RPMI7951 (cell line): Measurements from ENCODE around the gene GPR17. TPM values are rescaled to one million over a fixed set of nuclear protein-coding genes. Genes with fewer than 3 reads are reported as not detected.
A peak's percentile ranks its signal among the peaks of the same experiment; 100 is the strongest.

Experiments used
- DNase-seq: peaks from one replicate; pipeline ENCODE4 v3.0.0-alpha.2; 2012; ENCODE audit warnings: low read depth
- total RNA-seq: library from RNA; depleted of rRNA; stranded (reverse); fragments of >200 nt; shearing (Covaris generic); gene quantifications from 2 replicates; pipeline ENCODE4 v1.2.3, GENCODE V29; 2014; rRNA removed

GPR17 gene
- total RNA-seq, 1 experiment from 2014 or later, result 0.84 TPM

DNA sequence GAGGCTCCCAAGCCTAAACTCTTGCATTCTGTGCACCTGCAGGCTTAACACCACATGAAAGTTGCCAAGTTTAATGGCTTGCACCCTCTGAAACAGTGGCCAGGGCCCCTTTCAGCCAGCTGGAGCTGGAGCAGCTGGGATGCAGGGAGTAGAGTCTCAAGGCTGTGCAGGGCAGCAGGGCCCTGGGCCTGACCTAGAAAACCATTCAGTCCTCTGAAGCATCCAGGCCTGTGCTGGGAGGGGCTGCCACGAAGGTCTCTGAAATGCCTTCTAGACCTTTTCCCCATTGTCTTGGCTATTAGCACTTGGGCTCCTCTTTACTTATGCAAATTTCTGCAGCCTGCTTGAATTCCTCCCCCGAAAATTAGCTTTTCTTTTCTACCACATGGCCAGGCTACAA is 44.7 kb downstream of the GPR17 start:
- DNase-seq, result no peak

- DNase-seq, result no peak
These were observed 49.0 kb downstream of the GPR17 start for GRCh38 chr2:127694986-127695385.

GRCh38 chr2:127695491-127696472 is 49.8 kb downstream of the GPR17 start:
- DNase-seq, result peak; percentile 81

- DNase-seq, result no peak
These were observed 51.7 kb downstream of the GPR17 start for GRCh38 chr2:127697482-127698180.

GRCh38 chr2:127698553-127699355 is 52.8 kb downstream of the GPR17 start:
- DNase-seq, result no peak

DNA sequence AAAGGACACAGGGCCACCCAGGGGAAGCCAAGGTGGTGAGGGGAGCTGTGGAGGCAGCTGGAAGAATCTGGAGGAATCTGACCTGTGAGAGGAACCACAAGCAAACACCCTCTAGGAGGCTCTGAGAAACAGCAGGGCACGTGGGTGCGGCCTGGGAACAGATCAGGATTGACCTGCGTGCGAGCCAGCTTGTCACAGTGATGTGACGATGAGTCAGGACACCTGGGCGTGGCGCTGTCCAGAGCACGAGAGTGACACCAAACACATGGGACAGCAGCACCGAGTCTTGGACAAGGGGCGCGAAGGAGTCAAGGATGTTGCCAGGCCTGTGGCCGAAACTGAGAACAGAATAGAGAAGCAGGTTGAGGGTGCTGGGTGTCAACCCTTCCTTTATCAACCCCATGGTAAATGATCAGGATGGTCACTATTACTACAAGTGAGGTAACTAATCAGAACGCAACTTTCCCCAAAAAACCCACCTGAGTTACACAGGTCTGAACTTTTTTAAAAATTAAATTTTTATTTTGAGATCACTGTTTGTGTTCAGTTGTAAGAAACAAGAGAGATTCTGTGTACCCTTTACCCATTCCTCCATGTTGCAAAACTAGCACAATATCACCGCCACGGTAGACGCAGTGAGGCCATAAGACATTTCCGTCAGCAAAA is 54.7 kb downstream of the GPR17 start:
- peak; percentile 69 for DNase-seq

GRCh38 chr2:127701193-127701650 is 55.3 kb downstream of the GPR17 start, which contains the start of gene SFT2D3:
SFT2D3 (plus strand) TSS chr2:127701497; CDS start chr2:127701529, 32 bp downstream.
- DNase-seq, result peak; percentile 89

DNA sequence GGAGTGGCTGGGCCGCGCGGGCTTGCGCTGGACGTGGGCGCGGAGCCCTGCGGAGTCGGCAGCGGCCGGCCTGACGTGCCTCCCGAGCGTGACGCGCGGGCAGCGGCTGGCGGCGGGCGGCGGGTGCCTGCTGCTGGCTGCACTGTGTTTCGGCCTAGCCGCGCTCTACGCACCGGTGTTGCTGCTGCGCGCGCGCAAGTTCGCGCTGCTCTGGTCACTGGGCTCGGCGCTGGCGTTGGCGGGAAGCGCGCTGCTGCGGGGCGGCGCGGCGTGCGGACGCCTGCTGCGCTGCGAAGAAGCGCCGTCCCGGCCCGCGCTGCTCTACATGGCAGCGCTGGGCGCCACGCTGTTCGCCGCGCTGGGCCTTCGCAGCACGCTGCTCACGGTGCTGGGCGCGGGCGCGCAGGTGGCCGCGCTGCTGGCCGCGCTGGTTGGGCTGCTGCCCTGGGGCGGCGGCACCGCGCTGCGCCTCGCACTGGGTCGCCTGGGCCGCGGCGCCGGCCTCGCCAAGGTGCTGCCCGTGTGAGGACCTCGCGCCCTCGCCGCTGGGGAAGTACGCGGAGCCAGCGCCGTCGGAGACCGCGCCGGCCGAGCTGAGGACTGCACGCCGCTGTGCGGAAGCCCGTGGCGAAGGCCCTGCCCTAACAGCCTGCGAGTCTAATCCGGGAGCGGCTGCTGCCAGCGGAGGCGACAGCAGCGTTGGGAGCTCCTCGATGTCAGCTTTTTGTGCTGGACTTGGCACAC is 55.9 kb downstream of the GPR17 start:
- peak; percentile 81 for DNase-seq

Other genes with a start within 250 kb of the GPR17 start
- 0.48 TPM in 1 of 2 replicates, not detected in the other for gene PROC, start 227.7 kb upstream of the GPR17 start, total RNA-seq
- 53.9 and 54.0 TPM in 2 replicates for gene IWS1, start 119.7 kb upstream of the GPR17 start, total RNA-seq
- gene MYO7B, start 110.5 kb upstream of the GPR17 start, total RNA-seq, result 11.3 and 12.7 TPM in 2 replicates
- 3.3 and 3.8 TPM in 2 replicates for gene LIMS2, start 29.4 kb downstream of the GPR17 start, total RNA-seq
- 8.5 and 9.3 TPM in 2 replicates for gene SFT2D3, start 55.3 kb downstream of the GPR17 start, total RNA-seq
- gene WDR33, start 165.0 kb downstream of the GPR17 start, total RNA-seq, result 27.6 and 27.8 TPM in 2 replicates
- 23.4 and 23.7 TPM in 2 replicates for gene POLR2D, start 212.0 kb downstream of the GPR17 start, total RNA-seq
- 12.5 and 12.7 TPM in 2 replicates for gene AMMECR1L, start 239.8 kb downstream of the GPR17 start, total RNA-seq